Right lobe of liver (tissue), 4 donors: ENCODE measurements around the gene ARHGAP42.

Experiments
- CTCF ChIP-seq, 4 donors: fragments of 200-600 bp in 3 of 4; fragments of 450-650 bp in 1 of 4; IDR thresholded peaks; one replicate each; pipeline versions ENCODE4 v1.5.1 to v1.8.0; 2016 to 2022; ENCODE audit warnings: antibody characterized with exemption in 4 of 4, mild to moderate bottlenecking in 2 of 4
- POLR2A ChIP-seq: fragments of 450-650 bp; IDR thresholded peaks from one replicate; pipeline ENCODE4 v1.6.1; 2017; ENCODE audit warnings: antibody characterized with exemption, mild to moderate bottlenecking
- donor health status: DM: no; HTN: no; CAD: no.
- donor health status: DM: no; HTN: no; CAD: no.
- donor health status: DM: no; HTN: yes; CAD: no.

- TF ChIP-seq CTCF (IDR thresholded peaks at IDR 0.05), result no peak
- TF ChIP-seq POLR2A, result no peak
Measured at GRCh38 chr11:100663996-100664395, 23.1 kb upstream of the ARHGAP42 start.
